ENCODE measurements around the gene ACSM3.
A peak's percentile ranks its signal among the peaks of the same experiment; 100 is the strongest.
"Not testable (repeated sequence)": the region's sequence is repeated elsewhere in the genome, so short reads cannot be mapped to it uniquely, and the experiment has no call there.

The ACSM3 gene

DNA sequence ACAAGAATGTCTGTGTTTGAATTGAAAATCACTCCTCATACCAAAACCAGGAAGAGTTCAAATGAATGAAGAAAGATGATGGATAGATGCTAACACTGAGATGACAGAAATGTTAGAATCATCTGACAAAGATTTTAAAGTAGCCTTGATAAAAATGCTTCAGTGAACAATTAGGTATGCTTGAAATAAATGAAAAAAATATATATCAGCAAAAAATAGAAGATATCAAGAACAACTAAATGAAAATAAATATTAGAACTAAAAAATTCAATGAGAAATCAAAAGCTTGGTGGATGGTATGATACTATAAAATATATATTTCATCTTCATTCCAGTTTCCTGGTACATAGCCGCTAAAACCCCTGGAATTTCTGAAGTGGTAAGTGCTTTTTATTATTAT, 8.6 kb upstream of the ACSM3 start:
- no peak for DNase-seq (ENCODE audit: low read depth, low spot score)

DNA sequence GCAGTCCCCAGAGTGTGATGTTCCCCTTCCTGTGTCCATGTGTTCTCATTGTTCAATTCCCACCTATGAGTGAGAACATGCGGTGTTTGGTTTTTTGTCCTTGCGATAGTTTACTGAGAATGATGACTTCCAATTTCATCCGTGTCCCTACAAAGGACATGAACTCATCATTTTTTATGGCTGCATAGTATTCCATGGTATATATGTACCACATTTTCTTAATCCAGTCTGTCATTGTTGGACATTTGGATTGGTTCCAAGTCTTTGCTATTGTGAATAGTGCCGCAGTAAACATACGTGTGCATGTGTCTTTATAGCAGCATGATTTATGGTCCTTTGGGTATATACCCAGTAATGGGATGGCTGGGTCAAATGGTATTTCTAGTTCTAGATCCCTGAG, 8.0 kb upstream of the ACSM3 start:
- DNase-seq (ENCODE audit: low read depth, low spot score) = not testable (repeated sequence)

- DNase-seq (ENCODE audit: low read depth, low spot score) = no peak
Measured at GRCh38 chr16:20760346-20760745, 3.5 kb upstream of the ACSM3 start.

DNA sequence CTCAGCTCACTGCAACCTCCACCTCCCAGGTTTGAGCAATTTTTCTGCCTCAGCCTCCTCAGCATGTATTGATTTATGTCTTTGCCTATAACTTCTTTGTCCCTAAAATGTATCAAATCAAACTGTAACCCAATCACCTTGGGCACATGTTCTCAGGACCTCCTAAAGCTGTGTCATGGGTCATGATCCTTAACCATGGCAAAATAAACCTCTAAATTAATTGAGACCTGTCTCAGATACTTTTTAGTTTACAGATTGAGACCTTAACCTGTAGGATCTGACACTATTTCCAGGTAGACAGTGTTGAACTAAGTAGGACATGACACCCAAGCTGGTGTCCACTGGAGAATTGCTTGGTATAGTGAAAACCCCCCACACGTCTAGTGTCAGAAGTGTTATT, 2.6 kb upstream of the ACSM3 start:
- DNase-seq (ENCODE audit: low read depth, low spot score) = no peak

DNA sequence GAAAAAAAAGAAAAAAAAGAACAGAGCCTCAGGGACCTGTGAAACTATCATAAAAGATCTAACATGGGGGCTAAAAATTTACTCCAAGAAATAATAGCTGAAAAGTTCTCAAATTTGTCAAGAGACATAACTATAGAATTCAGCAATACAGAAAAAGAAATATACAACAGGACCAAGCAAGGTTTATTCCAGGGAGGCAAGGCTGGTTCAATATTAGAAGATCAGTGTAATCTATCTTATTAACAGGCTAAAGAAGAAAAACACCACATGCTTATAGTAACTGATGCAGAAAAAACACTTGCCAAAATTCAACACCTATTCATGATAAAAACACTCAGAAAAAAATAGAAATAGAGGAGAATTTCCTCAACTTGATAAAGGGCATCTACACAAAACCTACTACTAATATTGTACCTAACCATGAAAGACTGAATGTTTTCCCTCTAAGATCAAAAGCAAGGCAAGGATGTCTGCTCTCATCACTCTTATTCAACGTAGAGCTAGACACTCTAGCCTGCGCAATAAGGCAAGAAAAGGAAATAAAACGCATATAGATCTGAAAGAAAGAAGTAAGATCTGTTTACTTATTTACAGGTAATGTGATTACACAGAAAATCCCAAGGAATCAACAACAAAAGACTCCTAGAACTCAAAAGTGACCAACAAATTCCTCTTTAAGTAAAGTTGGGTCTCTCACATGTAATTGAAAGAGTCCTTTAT, 1.2 kb upstream of the ACSM3 start:
- no peak for DNase-seq (ENCODE audit: low read depth, low spot score)

DNA sequence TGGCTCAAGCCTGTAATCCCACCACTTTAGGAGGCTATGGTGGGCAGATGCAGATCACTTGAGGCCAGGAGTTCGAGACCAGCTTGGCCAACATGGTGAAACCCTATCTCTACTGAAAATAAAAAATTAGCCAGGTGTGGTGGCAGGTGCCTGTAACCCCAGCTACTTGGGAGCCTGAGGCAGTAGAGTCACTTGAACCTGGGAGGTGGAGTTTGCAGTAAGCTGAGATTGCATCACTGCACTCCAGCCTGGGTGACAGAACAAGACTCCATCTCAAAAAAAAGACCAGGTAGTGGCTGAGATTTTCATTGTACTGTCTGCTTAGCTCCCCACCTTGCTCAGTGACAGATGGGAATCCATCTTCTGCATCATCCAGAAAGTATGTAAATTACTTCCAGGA, 634 bp downstream of the ACSM3 start:
- DNase-seq (ENCODE audit: low read depth, low spot score) = not testable (repeated sequence)

DNA sequence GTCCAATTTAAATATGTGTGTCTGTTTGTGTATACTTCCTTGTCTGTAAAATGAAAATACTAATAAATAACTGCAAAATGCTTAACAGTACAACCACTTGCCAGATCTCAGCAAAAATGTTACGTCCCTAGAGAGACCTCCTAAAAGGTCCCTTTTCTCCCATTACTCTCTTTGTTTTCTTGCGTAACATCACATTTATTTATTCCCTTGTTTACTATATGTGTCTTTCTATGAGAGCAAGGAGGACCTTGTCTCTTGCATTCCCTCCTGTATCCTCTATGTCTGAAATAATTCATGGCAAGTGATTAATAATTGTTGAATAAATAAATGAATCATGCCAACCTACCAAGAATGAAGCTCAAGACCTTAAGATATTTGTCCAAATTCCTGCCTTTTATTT, 1.9 kb downstream of the ACSM3 start:
- DNase-seq (ENCODE audit: low read depth, low spot score) = no peak

DNA sequence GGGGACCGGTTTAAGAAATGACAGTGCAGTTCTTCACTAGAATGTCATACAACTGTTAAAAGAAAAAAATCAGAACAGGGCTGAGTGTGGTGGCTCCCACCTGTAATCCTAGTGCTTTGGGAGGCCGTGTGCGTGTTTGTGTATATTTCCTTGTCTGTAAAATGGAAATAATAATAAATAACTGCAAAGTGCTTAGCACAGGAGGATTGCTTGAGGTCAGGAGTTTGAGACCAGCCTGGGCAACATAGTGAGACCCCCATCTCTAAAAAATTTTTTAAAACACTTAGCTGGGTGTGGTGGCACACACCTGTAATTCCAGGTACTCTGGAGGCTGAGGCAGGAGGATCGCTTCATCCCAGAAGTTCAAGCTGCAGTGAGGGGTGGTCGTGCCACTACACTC, 2.5 kb downstream of the ACSM3 start:
- DNase-seq (ENCODE audit: low read depth, low spot score) = no peak

DNA sequence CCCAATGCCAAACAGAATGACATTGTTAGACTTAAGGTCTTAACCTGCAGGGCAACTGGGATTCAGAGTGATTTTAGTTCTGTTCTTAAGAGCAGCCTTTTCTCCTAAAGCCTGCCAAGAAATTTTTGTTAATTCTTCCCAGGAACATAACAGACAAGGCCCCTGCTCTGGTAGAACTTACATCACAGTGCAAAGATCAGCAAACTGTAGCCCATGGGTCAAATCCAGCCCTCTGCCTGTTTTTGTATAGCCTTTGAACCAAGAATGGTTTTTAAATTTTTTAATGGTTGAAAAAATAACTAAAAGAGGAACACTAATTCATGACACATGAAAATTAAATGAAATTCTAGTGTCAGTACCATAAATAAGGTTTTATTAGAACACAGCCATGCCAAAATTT, 3.8 kb downstream of the ACSM3 start:
- no peak for DNase-seq (ENCODE audit: low read depth, low spot score)

DNA sequence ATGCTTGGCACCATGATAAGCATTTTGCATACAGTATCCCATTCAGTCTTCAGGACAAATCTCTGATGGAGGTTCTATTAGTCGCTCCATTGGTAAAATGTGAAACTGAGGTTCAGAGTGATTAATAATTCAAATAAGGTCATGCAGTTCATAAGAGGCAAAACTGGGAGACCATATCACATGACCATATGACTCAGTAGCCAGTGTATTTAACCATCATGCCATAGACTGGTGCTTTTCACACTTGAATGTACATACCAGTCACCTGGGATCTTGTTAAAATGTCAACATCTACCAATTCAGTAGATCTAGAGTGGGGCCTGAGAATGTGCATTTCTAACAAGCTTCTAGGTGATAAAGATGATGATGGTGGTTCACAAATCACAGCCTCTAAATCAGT, 4.3 kb downstream of the ACSM3 start:
- DNase-seq (ENCODE audit: low read depth, low spot score) = no peak

GRCh38 chr16:20768818-20769217, 5.0 kb downstream of the ACSM3 start:
- DNase-seq (ENCODE audit: low read depth, low spot score) = no peak

DNA sequence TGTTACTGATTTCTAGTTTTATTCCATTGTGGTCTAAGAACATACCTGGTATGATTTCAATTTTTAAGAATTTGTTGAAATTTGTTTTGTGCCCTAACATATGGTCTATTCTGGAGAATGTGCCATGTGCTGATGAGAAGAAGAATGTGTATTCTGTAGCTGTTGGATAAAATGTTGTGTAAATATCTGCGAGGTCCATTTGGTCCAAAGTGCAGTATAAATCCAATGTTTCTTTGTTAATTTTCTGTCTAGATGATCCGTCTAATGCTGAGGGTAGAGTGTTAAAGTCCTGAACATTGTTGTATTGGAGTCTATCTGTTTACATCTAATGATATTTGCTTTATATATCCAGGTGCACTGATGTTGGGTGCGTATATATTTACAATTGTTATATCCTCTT, 9.9 kb downstream of the ACSM3 start:
- DNase-seq (ENCODE audit: low read depth, low spot score) = no peak

- DNase-seq (ENCODE audit: low read depth, low spot score) = peak; percentile 89
Measured at GRCh38 chr16:20774703-20775362, 11.0 kb downstream of the ACSM3 start.

DNA sequence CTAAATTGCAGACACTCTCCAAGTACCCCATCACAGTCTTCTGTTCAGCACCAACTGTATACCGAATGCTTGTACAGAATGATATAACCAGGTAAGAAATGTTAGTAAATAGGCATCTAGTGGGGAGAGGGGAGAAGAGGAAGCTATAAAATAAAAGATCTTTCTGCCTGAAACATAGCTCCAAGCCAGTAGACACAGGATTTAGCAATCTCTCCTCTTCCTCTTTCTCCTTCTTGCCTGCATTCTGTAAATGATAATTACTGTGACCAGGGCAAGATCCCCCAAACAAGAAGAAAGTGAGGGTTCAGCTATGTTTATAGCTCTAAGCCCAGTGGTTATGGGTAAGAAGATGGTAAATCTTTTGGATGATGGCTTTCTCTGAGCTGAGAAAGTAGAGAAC, 17.9 kb downstream of the ACSM3 start:
- DNase-seq (ENCODE audit: low read depth, low spot score) = no peak

GRCh38 chr16:20782470-20782869, 18.7 kb downstream of the ACSM3 start:
- DNase-seq (ENCODE audit: low read depth, low spot score) = no peak

DNA sequence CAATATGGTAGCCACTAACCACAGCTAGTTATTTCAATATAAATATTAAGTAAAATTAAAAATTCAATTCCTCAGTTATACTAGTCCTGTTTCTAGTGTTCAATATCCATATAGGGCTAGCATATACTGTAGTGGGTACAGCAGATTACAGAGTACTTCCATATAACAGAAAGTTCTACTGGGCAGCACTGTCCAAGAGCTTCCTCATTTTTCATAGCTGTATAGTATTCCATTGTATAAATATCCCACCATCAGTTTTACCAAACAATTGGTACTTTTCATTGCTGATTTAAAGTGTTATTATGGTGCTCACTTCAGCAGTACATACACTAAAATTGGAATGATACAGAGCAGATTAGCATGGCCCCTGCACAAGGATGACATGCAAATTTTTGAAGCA, 20.4 kb downstream of the ACSM3 start:
- no peak for DNase-seq (ENCODE audit: low read depth, low spot score)

- DNase-seq (ENCODE audit: low read depth, low spot score) = no peak
Measured at GRCh38 chr16:20789130-20789529, 25.3 kb downstream of the ACSM3 start.

- DNase-seq (ENCODE audit: low read depth, low spot score) = no peak
Measured at GRCh38 chr16:20791923-20792612, 28.3 kb downstream of the ACSM3 start.

DNA sequence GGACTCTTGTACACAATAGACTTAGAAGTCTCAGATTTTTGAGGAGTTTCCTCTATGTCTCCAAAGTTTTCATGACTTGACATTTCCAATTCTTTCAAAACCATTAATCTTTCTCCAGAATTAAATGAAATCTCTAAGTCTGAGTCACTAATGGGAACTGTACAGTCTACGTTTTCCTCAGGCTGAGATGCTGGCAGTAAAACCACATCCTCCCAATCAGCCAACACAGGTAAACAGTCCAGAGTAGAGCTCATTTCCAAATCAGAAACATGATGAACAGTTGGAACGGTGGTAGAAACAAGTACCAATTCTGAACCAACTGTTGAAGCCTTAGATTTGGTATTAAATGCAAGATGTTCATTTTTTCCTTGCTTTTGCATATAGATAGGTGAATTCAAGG, 34.5 kb downstream of the ACSM3 start:
- DNase-seq (ENCODE audit: low read depth, low spot score) = no peak

DNA sequence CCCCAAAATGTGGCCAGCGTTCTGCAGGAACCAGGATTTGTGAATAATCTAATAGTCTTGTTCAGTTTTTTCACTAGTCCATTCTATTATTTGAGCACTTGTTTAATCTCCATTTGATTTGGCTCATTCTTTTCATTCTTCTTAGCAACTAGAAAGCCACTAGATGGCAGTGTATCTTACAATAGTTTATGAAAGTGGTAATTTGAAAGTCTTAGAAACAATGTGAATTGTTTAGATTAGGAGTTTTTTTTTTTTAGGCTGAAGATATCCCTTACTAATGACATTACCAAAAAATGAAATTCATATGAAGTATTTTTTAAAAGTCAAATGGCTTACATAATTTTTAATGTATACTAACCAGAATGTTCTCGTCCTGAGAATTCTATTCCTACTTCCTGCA, 35.8 kb downstream of the ACSM3 start:
- DNase-seq (ENCODE audit: low read depth, low spot score) = no peak

GRCh38 chr16:20801278-20801677, 37.5 kb downstream of the ACSM3 start:
- no peak for DNase-seq (ENCODE audit: low read depth, low spot score)

DNA sequence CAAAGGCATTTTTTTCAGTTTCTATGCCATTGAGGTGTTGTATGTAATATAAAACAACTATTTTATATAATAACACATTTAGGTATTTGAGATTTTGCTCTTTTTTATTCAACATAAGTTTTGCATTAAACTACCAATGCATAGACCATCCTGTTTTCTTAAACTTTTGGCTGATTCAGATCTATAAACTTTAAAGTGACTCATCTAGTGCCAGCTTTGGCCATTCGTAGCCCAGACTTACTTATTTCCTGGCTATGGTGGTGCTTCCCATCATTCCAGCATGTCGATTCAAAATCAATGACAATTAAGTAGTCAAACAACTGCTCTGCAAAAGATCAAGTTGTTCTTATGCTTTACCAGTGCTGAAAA, 39.4 kb downstream of the ACSM3 start:
- DNase-seq (ENCODE audit: low read depth, low spot score) = no peak

DNA sequence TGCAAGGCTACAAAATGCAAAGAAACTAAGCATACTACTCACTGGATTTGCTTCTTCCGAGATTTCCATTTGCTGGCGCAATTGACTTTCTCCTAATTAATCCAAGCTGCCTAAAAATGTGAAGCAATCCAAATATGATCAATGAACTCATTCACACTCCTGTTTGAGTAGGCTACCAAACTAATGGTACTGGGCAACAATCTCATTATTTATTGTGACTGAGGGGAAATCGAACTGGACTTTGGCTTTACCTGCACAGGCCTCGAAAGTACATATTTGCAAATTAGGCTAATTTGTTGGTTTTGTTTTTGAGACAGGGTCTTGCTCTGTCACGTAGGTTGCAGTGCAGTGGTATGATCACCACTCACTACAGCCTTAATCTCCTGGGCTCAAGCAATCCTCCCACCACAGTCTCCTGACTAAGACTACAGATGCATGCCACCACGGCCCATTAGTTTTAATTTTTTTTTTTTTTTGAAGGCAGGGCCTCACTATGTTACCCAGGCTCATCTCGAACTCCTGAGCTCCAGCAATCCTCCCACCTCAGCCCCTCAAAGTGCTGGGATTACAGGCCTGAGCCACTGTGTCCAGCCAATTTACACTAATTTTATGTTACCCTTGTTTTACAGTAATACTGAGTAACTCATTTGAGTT, 39.9 kb downstream of the ACSM3 start:
- DNase-seq (ENCODE audit: low read depth, low spot score) = no peak
